Caco-2 (cell line): ENCODE data around the gene SH3RF1. TPM values are rescaled to one million over a fixed set of nuclear protein-coding genes. Genes with fewer than 3 reads are reported as not detected.

Experiments
- BruUV-seq: library from RNA; stranded (reverse); fragments of 400-500 nt; replicated peaks from 2 replicates; lab custom pipeline; 2021; lab: Mats Ljungman, UMichigan
- CTCF ChIA-PET: fragments of 300-600 bp; sonication (Branson Sonifier 250); formaldehyde crosslinking; loops from one replicate; lab custom pipeline; 2022; ENCODE audit warnings: antibody characterized with exemption; lab: Charles Lee
- POLR2A ChIA-PET: fragments of 300-600 bp; sonication (Branson Sonifier 250); formaldehyde crosslinking; loops from one replicate; lab custom pipeline; 2022; ENCODE audit warnings: antibody characterized with exemption; lab: Charles Lee
- DNase-seq, 2 experiments: peaks; one replicate each; pipeline versions ENCODE4 v3.0.0 to v3.0.0-alpha.2; 2020 to 2022
- H3K27me3 ChIP-seq: replicated peaks from 2 replicates; pipeline ENCODE4 v1.6.0; 2011; ENCODE audit warnings: low read length; ENCODE audit not compliant: control insufficient read depth, insufficient read depth
- H3K36me3 ChIP-seq: 2 replicates; pipeline ENCODE4 v1.5.1; 2011; ENCODE audit warnings: low read length; ENCODE audit not compliant: control insufficient read depth, insufficient read depth
- H3K4me1 ChIP-seq: fragments of 250-450 bp; sonication (Bioruptor Pico); 2 replicates; pipeline ENCODE4 v1.5.1; 2020; ENCODE audit warnings: mild to moderate bottlenecking
- H3K4me3 ChIP-seq: 2 replicates; pipeline ENCODE4 v1.5.1; 2011; ENCODE audit warnings: low read depth, mild to moderate bottlenecking, control low read depth, low read length
- H3K9me3 ChIP-seq: fragments of 250-450 bp; sonication (Bioruptor Pico); 2 replicates; pipeline ENCODE4 v1.5.1; 2020; ENCODE audit warnings: mild to moderate bottlenecking, moderate library complexity
- H3K27ac Mint-ChIP-seq: one replicate; pipeline ENCODE4 v1.8.0; 2022; ENCODE audit warnings: mixed read lengths; ENCODE audit not compliant: unreplicated experiment
- H3K27me3 Mint-ChIP-seq: one replicate; pipeline ENCODE4 v1.8.0; 2022; ENCODE audit warnings: mixed read lengths; ENCODE audit not compliant: insufficient read depth, unreplicated experiment
- H3K36me3 Mint-ChIP-seq: one replicate; pipeline ENCODE4 v1.8.0; 2022; ENCODE audit warnings: mild to moderate bottlenecking, mixed read lengths; ENCODE audit not compliant: insufficient read depth, unreplicated experiment
- H3K4me1 Mint-ChIP-seq: one replicate; pipeline ENCODE4 v1.8.0; 2022; ENCODE audit warnings: low read depth, mixed read lengths; ENCODE audit not compliant: unreplicated experiment
- H3K4me3 Mint-ChIP-seq: one replicate; pipeline ENCODE4 v1.8.0; 2022; ENCODE audit warnings: mild to moderate bottlenecking, moderate library complexity, mixed read lengths; ENCODE audit not compliant: unreplicated experiment
- H3K9me3 Mint-ChIP-seq: one replicate; pipeline ENCODE4 v1.8.0; 2022; ENCODE audit warnings: mixed read lengths; ENCODE audit not compliant: unreplicated experiment
- intact Hi-C: fragments of 100-400 bp; cut with micrococcal nuclease; formaldehyde crosslinking; loops from one replicate; pipeline ENCODE4 v1.10.0; 2022; ENCODE audit not compliant: unreplicated experiment
- total RNA-seq: library from RNA; stranded (reverse); gene quantifications from 2 replicates; pipeline ENCODE4 v1.2.3, GENCODE V29; 2022
- TF ChIP-seq, protein P1 (sequence below), 2 experiments: fragments of 200-600 bp in 1 of 2; IDR thresholded peaks; 1 replicate in 1 of 2; 2 replicates in 1 of 2; pipeline versions ENCODE4 v1.5.1 to v1.8.0; 2011 to 2022; ENCODE audit warnings: antibody characterized with exemption in 1 of 2, control low read depth in 1 of 2, inconsistent platforms in 1 of 2, low read depth in 1 of 2, low read length in 1 of 2, mild to moderate bottlenecking in 1 of 2, moderate library complexity in 1 of 2; ENCODE audit not compliant: insufficient read depth in 1 of 2, severe bottlenecking in 1 of 2, unreplicated experiment in 1 of 2

Gene SH3RF1
- total RNA-seq, 1 experiment from 2014 or later: 25.1 TPM

DNA sequence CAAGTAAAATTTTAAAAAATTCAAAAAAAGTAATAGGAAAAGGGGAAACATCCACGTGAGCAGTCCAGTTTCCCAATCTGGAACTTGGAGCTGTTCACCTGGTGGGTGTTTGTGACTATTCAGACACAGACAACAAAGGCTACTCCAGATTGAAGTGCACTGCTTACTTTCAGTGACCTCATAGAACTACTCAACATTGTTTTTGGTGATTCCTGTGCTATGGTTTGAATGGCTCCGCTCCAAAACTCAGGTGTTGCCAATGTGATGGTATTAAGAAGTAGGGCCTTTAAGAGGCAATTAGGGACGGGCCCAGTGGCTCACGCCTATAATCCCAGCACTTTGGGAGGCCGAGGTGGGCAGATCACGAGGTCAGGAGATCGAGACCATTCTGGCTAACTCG, 22.1 kb downstream of the SH3RF1 start:
- H3K27ac Mint-ChIP-seq: no peak overlapping the region
- DNase-seq: no peak
- peaks cover 52% of the 10 kb centered on the region for H3K4me1 ChIP-seq
- H3K4me3 ChIP-seq: no peak overlapping the region
- POLR2A ChIA-PET: no interaction called here
- BruUV-seq: no TSS peak
- no peaks in the 10 kb centered on the region for H3K9me3 ChIP-seq
- no peaks in the 10 kb centered on the region for H3K9me3 Mint-ChIP-seq
- TF ChIP-seq, protein P1, sequence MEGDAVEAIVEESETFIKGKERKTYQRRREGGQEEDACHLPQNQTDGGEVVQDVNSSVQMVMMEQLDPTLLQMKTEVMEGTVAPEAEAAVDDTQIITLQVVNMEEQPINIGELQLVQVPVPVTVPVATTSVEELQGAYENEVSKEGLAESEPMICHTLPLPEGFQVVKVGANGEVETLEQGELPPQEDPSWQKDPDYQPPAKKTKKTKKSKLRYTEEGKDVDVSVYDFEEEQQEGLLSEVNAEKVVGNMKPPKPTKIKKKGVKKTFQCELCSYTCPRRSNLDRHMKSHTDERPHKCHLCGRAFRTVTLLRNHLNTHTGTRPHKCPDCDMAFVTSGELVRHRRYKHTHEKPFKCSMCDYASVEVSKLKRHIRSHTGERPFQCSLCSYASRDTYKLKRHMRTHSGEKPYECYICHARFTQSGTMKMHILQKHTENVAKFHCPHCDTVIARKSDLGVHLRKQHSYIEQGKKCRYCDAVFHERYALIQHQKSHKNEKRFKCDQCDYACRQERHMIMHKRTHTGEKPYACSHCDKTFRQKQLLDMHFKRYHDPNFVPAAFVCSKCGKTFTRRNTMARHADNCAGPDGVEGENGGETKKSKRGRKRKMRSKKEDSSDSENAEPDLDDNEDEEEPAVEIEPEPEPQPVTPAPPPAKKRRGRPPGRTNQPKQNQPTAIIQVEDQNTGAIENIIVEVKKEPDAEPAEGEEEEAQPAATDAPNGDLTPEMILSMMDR (IDR thresholded peaks at IDR 0.05; ENCODE audit: insufficient read depth in 1 of 2, low read depth in 1 of 2, low read length in 1 of 2, severe bottlenecking in 1 of 2, unreplicated experiment in 1 of 2): no peak
- intact Hi-C loops: no loop called here
- H3K36me3 Mint-ChIP-seq: peaks cover 15% of the 10 kb centered on the region
- no peak overlapping the region for H3K4me3 Mint-ChIP-seq
- CTCF ChIA-PET: no interaction called here
- no peaks in the 10 kb centered on the region for H3K27me3 ChIP-seq
- peaks cover 58% of the 10 kb centered on the region for H3K4me1 Mint-ChIP-seq
- H3K27me3 Mint-ChIP-seq: no peaks in the 10 kb centered on the region
- no peaks in the 10 kb centered on the region for H3K36me3 ChIP-seq

DNA sequence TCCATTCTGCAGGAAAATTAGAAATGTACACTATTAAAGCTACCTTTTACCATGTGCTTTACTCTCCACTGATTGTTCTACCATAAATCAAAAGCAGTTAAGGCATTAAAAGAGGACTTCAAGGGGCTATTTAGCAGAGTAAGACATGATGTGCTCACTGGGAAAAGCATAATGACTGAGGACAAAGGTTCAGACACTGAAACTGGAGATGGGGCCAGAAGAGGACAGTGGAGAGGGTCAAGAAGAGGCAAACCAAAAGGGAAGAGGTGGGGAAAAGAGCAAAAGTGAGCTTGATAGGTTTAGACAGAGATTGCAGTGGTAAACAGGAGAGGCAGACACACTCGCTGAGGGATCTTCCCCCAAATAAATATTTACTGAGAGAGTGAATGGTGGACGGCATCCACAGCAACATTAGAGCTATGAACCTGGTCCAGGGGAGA, 23.8 kb downstream of the SH3RF1 start:
- peaks cover 37% of the 10 kb centered on the region for H3K4me1 ChIP-seq
- H3K9me3 ChIP-seq: no peaks in the 10 kb centered on the region
- intact Hi-C loops: no loop called here
- Mint-ChIP-seq H3K27me3 (no peaks in the 10 kb centered on the region), H3K27ac (peak overlapping the region; percentile 1), H3K36me3 (peaks cover 15% of the 10 kb centered on the region), H3K4me3 (no peak overlapping the region), H3K9me3 (no peaks in the 10 kb centered on the region), H3K4me1 (peaks cover 43% of the 10 kb centered on the region)
- CTCF ChIA-PET: no interaction called here
- TF ChIP-seq, protein P1 (IDR thresholded peaks at IDR 0.05; ENCODE audit: insufficient read depth in 1 of 2, low read depth in 1 of 2, low read length in 1 of 2, severe bottlenecking in 1 of 2, unreplicated experiment in 1 of 2): no peak
- H3K27me3 ChIP-seq: no peaks in the 10 kb centered on the region
- no peak overlapping the region for H3K4me3 ChIP-seq
- no peak for DNase-seq
- POLR2A ChIA-PET: no interaction called here
- no TSS peak for BruUV-seq
- H3K36me3 ChIP-seq: no peaks in the 10 kb centered on the region

DNA sequence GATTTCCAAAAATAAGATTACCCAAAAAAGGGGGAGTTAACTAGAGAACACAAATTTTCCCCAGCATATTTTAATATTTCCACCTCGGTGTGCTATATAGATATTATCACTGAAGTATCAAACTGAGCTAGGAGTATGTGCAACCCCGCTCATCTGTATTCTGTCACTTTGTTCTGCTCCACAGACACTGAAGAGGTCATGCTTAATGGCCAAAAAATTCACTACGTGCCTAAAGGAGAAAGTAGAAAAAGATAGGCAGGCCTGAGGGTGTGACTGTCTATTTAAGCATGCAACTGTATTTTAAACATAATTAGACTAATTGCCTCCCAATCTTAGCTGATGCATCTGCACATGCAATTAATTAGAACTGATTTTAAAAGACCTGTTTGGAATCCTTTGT, 24.5 kb downstream of the SH3RF1 start:
- no peaks in the 10 kb centered on the region for H3K9me3 ChIP-seq
- H3K4me1 ChIP-seq: peaks cover 32% of the 10 kb centered on the region
- ChIA-PET CTCF (interaction anchor here (0.5 kb wide), 1 partner anchor 35 kb away, joined by 6 read pairs; no protein-coding TSS in a partner anchor), POLR2A (no interaction called here)
- Mint-ChIP-seq H3K4me3 (no peak overlapping the region), H3K36me3 (peaks cover 15% of the 10 kb centered on the region), H3K9me3 (no peaks in the 10 kb centered on the region), H3K27ac (no peak overlapping the region), H3K4me1 (peaks cover 38% of the 10 kb centered on the region), H3K27me3 (no peaks in the 10 kb centered on the region)
- no peak for DNase-seq
- no peaks in the 10 kb centered on the region for H3K36me3 ChIP-seq
- H3K4me3 ChIP-seq: no peak overlapping the region
- H3K27me3 ChIP-seq: no peaks in the 10 kb centered on the region
- TF ChIP-seq, protein P1 (IDR thresholded peaks at IDR 0.05; ENCODE audit: insufficient read depth in 1 of 2, low read depth in 1 of 2, low read length in 1 of 2, severe bottlenecking in 1 of 2, unreplicated experiment in 1 of 2): no peak
- intact Hi-C loops: no loop called here
- BruUV-seq: no TSS peak
